ENCODE measurements around the gene KLF12. TPM values are rescaled to one million over a fixed set of nuclear protein-coding genes. Genes with fewer than 3 reads are reported as not detected.

Gene KLF12
- total RNA-seq, 4 donors from 2014 or later, result 0.64 to 4.0 (median 1.4) TPM

- H3K4me1 ChIP-seq, result peaks cover 0 to 72% (median 9%) of the 10 kb centered on the region in 3 donors
- H3K27ac ChIP-seq, result peak overlapping the region; percentile 73 to 95 (median 90)
- TF ChIP-seq CTCF (IDR thresholded peaks at IDR 0.05), result no peak
- TF ChIP-seq POLR2A (IDR thresholded peaks at IDR 0.05), result no peak
- intact Hi-C loops (cut with DNase I), result loop anchor here (10.0 kb wide), 1 partner anchor 298 kb away; no protein-coding TSS in a partner anchor
- WGBS, 2 donors, result 5 to 9% methylated on average over 24 to 25 of the region's 34 CpGs
- peak; percentile 9 for DNase-seq
- no peaks in the 10 kb centered on the region for H3K36me3 ChIP-seq
- H3K9me3 ChIP-seq, result no peaks in the 10 kb centered on the region
- peaks cover 0 to 13% (median 0%) of the 10 kb centered on the region in 4 donors for H3K27me3 ChIP-seq
- H3K4me3 ChIP-seq, result peak overlapping the region; percentile 65 to 90 (median 76)
Measured at GRCh38 chr13:74132776-74133656, 1.2 kb downstream of the KLF12 start.

- 27 to 51% methylated on average over 17 of the region's 17 CpGs for WGBS, 2 donors
- peaks cover 0 to 13% (median 0%) of the 10 kb centered on the region in 4 donors for H3K27me3 ChIP-seq
- H3K9me3 ChIP-seq, result no peaks in the 10 kb centered on the region
- H3K4me3 ChIP-seq, result peak overlapping the region; percentile 65 to 90 (median 76)
- H3K27ac ChIP-seq, result peak overlapping the region; percentile 12 to 95 (median 90)
- peaks cover 0 to 72% (median 9%) of the 10 kb centered on the region in 3 donors for H3K4me1 ChIP-seq
- intact Hi-C loops (cut with DNase I), result loop anchor here (10.0 kb wide), 1 partner anchor 297 kb away; no protein-coding TSS in a partner anchor
- H3K36me3 ChIP-seq, result no peaks in the 10 kb centered on the region
- TF ChIP-seq CTCF (IDR thresholded peaks at IDR 0.05) (no peak), POLR2A (IDR thresholded peaks at IDR 0.05) (peak in 1 of 4 donors; percentile 51)
- DNase-seq, result no peak
Measured at GRCh38 chr13:74132152-74132775, 1.9 kb downstream of the KLF12 start.

GRCh38 chr13:74131227-74131626, 3.0 kb downstream of the KLF12 start:
- 44 to 82% methylated on average over 3 of the region's 3 CpGs for WGBS, 2 donors
- intact Hi-C loops (cut with DNase I), result loop anchor here (10.0 kb wide), 1 partner anchor 296 kb away; no protein-coding TSS in a partner anchor
- Histone ChIP-seq H3K4me3 (no peak overlapping the region), H3K36me3 (no peaks in the 10 kb centered on the region), H3K27me3 (peaks cover 0 to 9% (median 0%) of the 10 kb centered on the region in 4 donors), H3K4me1 (peaks cover 0 to 66% (median 9%) of the 10 kb centered on the region in 3 donors), H3K9me3 (no peaks in the 10 kb centered on the region), H3K27ac (peak overlapping the region in 2 of 4 donors; percentile 46 to 93)
- no peak for TF ChIP-seq CTCF (IDR thresholded peaks at IDR 0.05)
- no peak for TF ChIP-seq POLR2A (IDR thresholded peaks at IDR 0.05)
- DNase-seq, result no peak

GRCh38 chr13:74129500-74130191, 4.6 kb downstream of the KLF12 start:
- no peak for TF ChIP-seq CTCF (IDR thresholded peaks at IDR 0.05)
- TF ChIP-seq POLR2A (IDR thresholded peaks at IDR 0.05), result no peak
- intact Hi-C loops (cut with DNase I), result loop anchor here (10.0 kb wide), 1 partner anchor 295 kb away; no protein-coding TSS in a partner anchor
- WGBS, 2 donors, result 59 to 60% methylated on average over 5 of the region's 5 CpGs

More at GRCh38 chr13:74129500-74130191, 4.6 kb downstream of the KLF12 start:
- Histone ChIP-seq H3K27me3 (peaks cover 0 to 9% (median 0%) of the 10 kb centered on the region in 4 donors), H3K9me3 (no peaks in the 10 kb centered on the region), H3K4me3 (no peak overlapping the region), H3K4me1 (peaks cover 0 to 53% (median 9%) of the 10 kb centered on the region in 3 donors), H3K36me3 (no peaks in the 10 kb centered on the region), H3K27ac (peak overlapping the region in 1 of 4 donors; percentile 50)
- DNase-seq, result no peak

Measured in esophagus squamous epithelium (tissue), 5 donors.